ENCODE measurements around the gene PARP1.

The PARP1 gene

GRCh38 chr1:226332947-226333346 lies 74.9 kb downstream of the PARP1 start:
- Histone ChIP-seq H3K36me3 (ENCODE audit: insufficient read depth, low read length) (no peaks in the 10 kb centered on the region), H3K27ac (ENCODE audit: low read depth, low read length) (no peak overlapping the region), H3K9me3 (ENCODE audit: low read length) (no peaks in the 10 kb centered on the region), H3K4me3 (ENCODE audit: low read depth in 1 of 2, low read length in 2 of 2) (no peak overlapping the region), H3K27me3 (ENCODE audit: control insufficient read depth in 1 of 2, insufficient read depth in 2 of 2, low read length in 2 of 2) (no peaks in the 10 kb centered on the region), H3K9ac (ENCODE audit: low read length) (no peak overlapping the region), H3K4me1 (ENCODE audit: insufficient read depth, low read length) (no peaks in the 10 kb centered on the region)

GRCh38 chr1:226329237-226329636 lies 78.7 kb downstream of the PARP1 start:
- Histone ChIP-seq H3K4me3 (ENCODE audit: low read depth in 1 of 2, low read length in 2 of 2) (no peak overlapping the region), H3K9me3 (ENCODE audit: low read length) (no peaks in the 10 kb centered on the region), H3K27ac (ENCODE audit: low read depth, low read length) (no peak overlapping the region), H3K27me3 (ENCODE audit: control insufficient read depth in 1 of 2, insufficient read depth in 2 of 2, low read length in 2 of 2) (no peaks in the 10 kb centered on the region), H3K4me1 (ENCODE audit: insufficient read depth, low read length) (no peaks in the 10 kb centered on the region), H3K9ac (ENCODE audit: low read length) (no peak overlapping the region), H3K36me3 (ENCODE audit: insufficient read depth, low read length) (no peaks in the 10 kb centered on the region)

- no peak overlapping the region for H3K4me3 ChIP-seq (ENCODE audit: low read depth in 1 of 2, low read length in 2 of 2)
- H3K9me3 ChIP-seq (ENCODE audit: low read length), result no peaks in the 10 kb centered on the region
- H3K27me3 ChIP-seq (ENCODE audit: control insufficient read depth in 1 of 2, insufficient read depth in 2 of 2, low read length in 2 of 2), result no peaks in the 10 kb centered on the region
- H3K4me1 ChIP-seq (ENCODE audit: insufficient read depth, low read length), result no peaks in the 10 kb centered on the region
- no peak overlapping the region for H3K27ac ChIP-seq (ENCODE audit: low read depth, low read length)
- no peak overlapping the region for H3K9ac ChIP-seq (ENCODE audit: low read length)
- H3K36me3 ChIP-seq (ENCODE audit: insufficient read depth, low read length), result no peaks in the 10 kb centered on the region
Measured at GRCh38 chr1:226327761-226328162, 80.1 kb downstream of the PARP1 start.

GRCh38 chr1:226325178-226325577 lies 82.7 kb downstream of the PARP1 start:
- H3K36me3 ChIP-seq (ENCODE audit: insufficient read depth, low read length), result no peaks in the 10 kb centered on the region
- H3K27ac ChIP-seq (ENCODE audit: low read depth, low read length), result no peak overlapping the region
- H3K9ac ChIP-seq (ENCODE audit: low read length), result no peak overlapping the region
- no peaks in the 10 kb centered on the region for H3K27me3 ChIP-seq (ENCODE audit: control insufficient read depth in 1 of 2, insufficient read depth in 2 of 2, low read length in 2 of 2)
- no peaks in the 10 kb centered on the region for H3K9me3 ChIP-seq (ENCODE audit: low read length)
- H3K4me1 ChIP-seq (ENCODE audit: insufficient read depth, low read length), result no peaks in the 10 kb centered on the region
- H3K4me3 ChIP-seq (ENCODE audit: low read depth in 1 of 2, low read length in 2 of 2), result no peak overlapping the region

- H3K4me1 ChIP-seq (ENCODE audit: insufficient read depth, low read length), result no peaks in the 10 kb centered on the region
- H3K27ac ChIP-seq (ENCODE audit: low read depth, low read length), result no peak overlapping the region
- no peak overlapping the region for H3K9ac ChIP-seq (ENCODE audit: low read length)
- no peaks in the 10 kb centered on the region for H3K9me3 ChIP-seq (ENCODE audit: low read length)
- H3K27me3 ChIP-seq (ENCODE audit: control insufficient read depth in 1 of 2, insufficient read depth in 2 of 2, low read length in 2 of 2), result no peaks in the 10 kb centered on the region
- H3K36me3 ChIP-seq (ENCODE audit: insufficient read depth, low read length), result no peaks in the 10 kb centered on the region
- H3K4me3 ChIP-seq (ENCODE audit: low read depth in 1 of 2, low read length in 2 of 2), result no peak overlapping the region
Measured at GRCh38 chr1:226324479-226324878, 83.4 kb downstream of the PARP1 start.

GRCh38 chr1:226322986-226323385 lies 84.9 kb downstream of the PARP1 start:
- Histone ChIP-seq H3K27ac (ENCODE audit: low read depth, low read length) (no peak overlapping the region), H3K27me3 (ENCODE audit: control insufficient read depth in 1 of 2, insufficient read depth in 2 of 2, low read length in 2 of 2) (no peaks in the 10 kb centered on the region)

GRCh38 chr1:226320930-226321329 lies 87.0 kb downstream of the PARP1 start:
- Histone ChIP-seq H3K4me1 (ENCODE audit: insufficient read depth, low read length) (no peaks in the 10 kb centered on the region), H3K9me3 (ENCODE audit: low read length) (no peaks in the 10 kb centered on the region), H3K36me3 (ENCODE audit: insufficient read depth, low read length) (no peaks in the 10 kb centered on the region), H3K4me3 (ENCODE audit: low read depth in 1 of 2, low read length in 2 of 2) (no peak overlapping the region), H3K27me3 (ENCODE audit: control insufficient read depth in 1 of 2, insufficient read depth in 2 of 2, low read length in 2 of 2) (no peaks in the 10 kb centered on the region), H3K27ac (ENCODE audit: low read depth, low read length) (no peak overlapping the region), H3K9ac (ENCODE audit: low read length) (no peak overlapping the region)

More at GRCh38 chr1:226322986-226323385, 84.9 kb downstream of the PARP1 start:
- Histone ChIP-seq H3K36me3 (ENCODE audit: insufficient read depth, low read length) (no peaks in the 10 kb centered on the region), H3K9me3 (ENCODE audit: low read length) (no peaks in the 10 kb centered on the region), H3K9ac (ENCODE audit: low read length) (no peak overlapping the region), H3K4me1 (ENCODE audit: insufficient read depth, low read length) (no peaks in the 10 kb centered on the region), H3K4me3 (ENCODE audit: low read depth in 1 of 2, low read length in 2 of 2) (no peak overlapping the region)

GRCh38 chr1:226318471-226318870 lies 89.4 kb downstream of the PARP1 start:
- Histone ChIP-seq H3K36me3 (ENCODE audit: insufficient read depth, low read length) (no peaks in the 10 kb centered on the region), H3K27ac (ENCODE audit: low read depth, low read length) (no peak overlapping the region), H3K9me3 (ENCODE audit: low read length) (no peaks in the 10 kb centered on the region), H3K4me3 (ENCODE audit: low read depth in 1 of 2, low read length in 2 of 2) (no peak overlapping the region), H3K27me3 (ENCODE audit: control insufficient read depth in 1 of 2, insufficient read depth in 2 of 2, low read length in 2 of 2) (no peaks in the 10 kb centered on the region), H3K4me1 (ENCODE audit: insufficient read depth, low read length) (no peaks in the 10 kb centered on the region), H3K9ac (ENCODE audit: low read length) (no peak overlapping the region)

GRCh38 chr1:226314055-226314454 lies 93.8 kb downstream of the PARP1 start:
- Histone ChIP-seq H3K36me3 (ENCODE audit: insufficient read depth, low read length) (no peaks in the 10 kb centered on the region), H3K4me1 (ENCODE audit: insufficient read depth, low read length) (peaks cover 4% of the 10 kb centered on the region), H3K4me3 (ENCODE audit: low read depth in 1 of 2, low read length in 2 of 2) (no peak overlapping the region), H3K9me3 (ENCODE audit: low read length) (no peaks in the 10 kb centered on the region), H3K27me3 (ENCODE audit: control insufficient read depth in 1 of 2, insufficient read depth in 2 of 2, low read length in 2 of 2) (no peaks in the 10 kb centered on the region), H3K9ac (ENCODE audit: low read length) (no peak overlapping the region), H3K27ac (ENCODE audit: low read depth, low read length) (no peak overlapping the region)

GRCh38 chr1:226312065-226312464 lies 95.8 kb downstream of the PARP1 start:
- no peak overlapping the region for H3K4me3 ChIP-seq (ENCODE audit: low read depth in 1 of 2, low read length in 2 of 2)
- no peak overlapping the region for H3K9ac ChIP-seq (ENCODE audit: low read length)
- no peak overlapping the region for H3K27ac ChIP-seq (ENCODE audit: low read depth, low read length)
- H3K9me3 ChIP-seq (ENCODE audit: low read length), result no peaks in the 10 kb centered on the region
- no peaks in the 10 kb centered on the region for H3K36me3 ChIP-seq (ENCODE audit: insufficient read depth, low read length)
- no peaks in the 10 kb centered on the region for H3K27me3 ChIP-seq (ENCODE audit: control insufficient read depth in 1 of 2, insufficient read depth in 2 of 2, low read length in 2 of 2)
- H3K4me1 ChIP-seq (ENCODE audit: insufficient read depth, low read length), result peaks cover 10% of the 10 kb centered on the region

- H3K27me3 ChIP-seq (ENCODE audit: control insufficient read depth in 1 of 2, insufficient read depth in 2 of 2, low read length in 2 of 2), result no peaks in the 10 kb centered on the region
- no peak overlapping the region for H3K27ac ChIP-seq (ENCODE audit: low read depth, low read length)
- H3K9me3 ChIP-seq (ENCODE audit: low read length), result no peaks in the 10 kb centered on the region
- H3K9ac ChIP-seq (ENCODE audit: low read length), result no peak overlapping the region
- peaks cover 10% of the 10 kb centered on the region for H3K4me1 ChIP-seq (ENCODE audit: insufficient read depth, low read length)
- no peaks in the 10 kb centered on the region for H3K36me3 ChIP-seq (ENCODE audit: insufficient read depth, low read length)
- H3K4me3 ChIP-seq (ENCODE audit: low read depth in 1 of 2, low read length in 2 of 2), result no peak overlapping the region
Measured at GRCh38 chr1:226311376-226311775, 96.5 kb downstream of the PARP1 start.
